GM10248 (cell line): Measurements from ENCODE around the gene CRACDL.
"Not testable (repeated sequence)": the region's sequence is repeated elsewhere in the genome, so short reads cannot be mapped to it uniquely, and the experiment has no call there.

Experiments
- CTCF ChIA-PET: fragments of 300-600 bp; sonication (Branson Sonifier 250); formaldehyde crosslinking; extraction: SDS; loops from one replicate; lab custom pipeline; 2021; ENCODE audit warnings: antibody characterized with exemption; lab: Yijun Ruan, JAX
- POLR2A ChIA-PET: fragments of 350-650 bp; sonication (Branson Sonifier 250); formaldehyde crosslinking; extraction: SDS; loops from one replicate; lab custom pipeline; 2020; ENCODE audit warnings: antibody characterized with exemption; lab: Yijun Ruan, JAX
- DNase-seq: peaks from one replicate; pipeline ENCODE4 v3.0.0; 2012; ENCODE audit errors: extremely low spot score
- CTCF ChIP-seq: IDR thresholded peaks from 2 replicates; pipeline ENCODE4 v1.5.1; 2012; ENCODE audit warnings: mild to moderate bottlenecking, low read depth; ENCODE audit errors: extremely low read depth, missing control alignments, control extremely low read depth

Gene CRACDL

GRCh38 chr2:98901291-98901690, 34.7 kb downstream of the CRACDL start:
- ChIA-PET POLR2A (no interaction called here), CTCF (no interaction called here)
- no peak for DNase-seq
- TF ChIP-seq CTCF, result no peak

- ChIA-PET CTCF (no interaction called here), POLR2A (no interaction called here)
- DNase-seq, result no peak
- no peak for TF ChIP-seq CTCF
These were observed 35.3 kb downstream of the CRACDL start for GRCh38 chr2:98900721-98901120.

GRCh38 chr2:98899703-98900078, 36.3 kb downstream of the CRACDL start:
- DNase-seq, POLR2A ChIA-PET, CTCF ChIA-PET: not testable (repeated sequence)

GRCh38 chr2:98899041-98899702, 36.9 kb downstream of the CRACDL start:
- no peak for TF ChIP-seq CTCF
- no peak for DNase-seq
- ChIA-PET CTCF (no interaction called here), POLR2A (no interaction called here)

GRCh38 chr2:98898423-98898841, 37.6 kb downstream of the CRACDL start:
- POLR2A ChIA-PET, result no interaction called here
- TF ChIP-seq CTCF, result no peak
- CTCF ChIA-PET, result no interaction called here

GRCh38 chr2:98897746-98898145, 38.3 kb downstream of the CRACDL start:
- TF ChIP-seq CTCF, result no peak
- no peak for DNase-seq
- ChIA-PET POLR2A (no interaction called here), CTCF (no interaction called here)

More at GRCh38 chr2:98898423-98898841, 37.6 kb downstream of the CRACDL start:
- no peak for DNase-seq

- no peak for TF ChIP-seq CTCF
- no peak for DNase-seq
- CTCF ChIA-PET, result no interaction called here
- POLR2A ChIA-PET, result no interaction called here
These were observed 39.1 kb downstream of the CRACDL start for GRCh38 chr2:98896944-98897343.
